Mesodermal cell (in vitro differentiated cells): Measurements from ENCODE around the gene LSS.
"Not testable (repeated sequence)": the region's sequence is repeated elsewhere in the genome, so short reads cannot be mapped to it uniquely, and the experiment has no call there.

ENCODE experiments used
- H3K27ac ChIP-seq: 2 replicates; pipeline ENCODE4 v1.7.0; 2013; ENCODE audit warnings: mild to moderate bottlenecking, low read depth, low read length, moderate library complexity; ENCODE audit not compliant: severe bottlenecking
- H3K36me3 ChIP-seq: 2 replicates; pipeline ENCODE4 v1.7.1; 2013; ENCODE audit warnings: mild to moderate bottlenecking, low read length, moderate library complexity; ENCODE audit not compliant: control insufficient read depth, insufficient read depth
- H3K4me1 ChIP-seq: one replicate; pipeline ENCODE4 v1.7.1; 2013; ENCODE audit warnings: mild to moderate bottlenecking, low read length; ENCODE audit not compliant: insufficient read depth, control insufficient read depth, poor library complexity, severe bottlenecking
- H3K4me3 ChIP-seq: 2 replicates; pipeline ENCODE4 v1.7.0; 2013; ENCODE audit warnings: low read length, control low read depth, mild to moderate bottlenecking; ENCODE audit not compliant: insufficient read depth, poor library complexity, severe bottlenecking; ENCODE audit errors: extremely low read depth
- H3K9me3 ChIP-seq: 2 replicates; pipeline ENCODE4 v1.7.1; 2013; ENCODE audit warnings: mild to moderate bottlenecking, low read length, moderate library complexity; ENCODE audit not compliant: control insufficient read depth
- WGBS, 2 experiments: methylation state at CpG; one replicate each; pipeline ENCODE4 v1.1.5; 2013; ENCODE audit warnings: missing lambda C conversion rate in 2 of 2; ENCODE audit not compliant: insufficient coverage in 2 of 2; 5-methylcytosine and 5-hydroxymethylcytosine counted together

Gene LSS

DNA sequence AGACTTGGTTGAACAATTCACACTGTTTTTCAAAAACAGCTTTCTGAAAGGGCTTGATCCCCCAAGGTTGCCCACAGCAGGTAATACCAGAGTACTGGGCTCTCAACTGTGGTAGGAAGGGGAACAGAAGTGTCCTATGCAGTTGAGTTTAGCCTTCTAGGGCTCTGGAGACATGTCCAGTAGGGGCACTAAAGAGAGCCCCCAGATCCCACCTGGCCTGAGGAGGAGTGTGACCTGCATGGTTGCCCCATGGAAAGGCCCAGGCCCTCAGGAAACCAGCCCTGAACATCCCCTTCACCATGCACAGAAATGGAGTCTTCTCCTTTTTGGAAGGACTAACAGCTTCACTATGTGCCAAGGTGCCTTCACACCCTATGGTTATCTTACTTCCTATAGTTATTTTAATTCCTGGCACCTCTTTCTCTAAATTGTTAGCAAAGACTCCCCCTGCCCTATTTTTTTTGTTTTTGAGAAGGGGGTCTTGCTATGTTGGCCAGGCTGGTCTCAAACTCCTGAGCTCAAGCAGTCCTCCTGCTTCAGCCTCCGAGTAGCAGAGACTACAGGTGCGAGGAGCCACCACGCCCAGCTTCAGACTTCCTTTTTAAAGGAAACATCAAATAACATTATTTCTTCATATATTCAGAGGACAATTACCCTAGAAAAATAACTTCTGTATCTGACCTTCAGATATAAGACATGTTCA is 16.8 kb upstream of the LSS start:
- no peaks in the 10 kb centered on the region for H3K9me3 ChIP-seq
- H3K27ac ChIP-seq: no peak overlapping the region
- 92 to 100% methylated on average over 2 of the region's 3 CpGs for WGBS, 2 experiments
- peaks cover 92% of the 10 kb centered on the region for H3K36me3 ChIP-seq
- no peak overlapping the region for H3K4me3 ChIP-seq
- no peaks in the 10 kb centered on the region for H3K4me1 ChIP-seq

DNA sequence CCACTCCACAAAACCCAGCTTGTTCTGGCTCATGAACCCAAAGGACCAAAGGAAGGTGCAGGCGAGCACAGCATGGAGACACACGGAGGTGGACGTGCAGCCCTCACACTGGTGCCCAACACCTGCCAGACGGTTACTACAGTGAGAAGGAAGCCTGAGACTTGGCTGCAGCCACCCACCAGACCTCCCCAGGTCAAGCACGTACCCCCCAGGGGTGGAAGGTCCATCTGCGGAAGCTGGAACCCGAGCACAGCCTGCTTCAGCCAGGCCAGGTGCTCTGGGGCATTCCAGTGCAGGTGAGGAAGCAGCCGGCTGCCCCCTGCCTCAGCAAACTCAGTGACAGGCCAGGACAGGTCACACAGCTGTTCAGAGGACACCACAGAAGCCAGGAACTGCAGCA is 16.0 kb upstream of the LSS start:
- Histone ChIP-seq H3K4me3 (no peak overlapping the region), H3K4me1 (no peaks in the 10 kb centered on the region), H3K36me3 (peaks cover 92% of the 10 kb centered on the region), H3K27ac (no peak overlapping the region), H3K9me3 (no peaks in the 10 kb centered on the region)
- 94 to 100% methylated on average over 8 of the region's 8 CpGs for WGBS, 2 experiments

DNA sequence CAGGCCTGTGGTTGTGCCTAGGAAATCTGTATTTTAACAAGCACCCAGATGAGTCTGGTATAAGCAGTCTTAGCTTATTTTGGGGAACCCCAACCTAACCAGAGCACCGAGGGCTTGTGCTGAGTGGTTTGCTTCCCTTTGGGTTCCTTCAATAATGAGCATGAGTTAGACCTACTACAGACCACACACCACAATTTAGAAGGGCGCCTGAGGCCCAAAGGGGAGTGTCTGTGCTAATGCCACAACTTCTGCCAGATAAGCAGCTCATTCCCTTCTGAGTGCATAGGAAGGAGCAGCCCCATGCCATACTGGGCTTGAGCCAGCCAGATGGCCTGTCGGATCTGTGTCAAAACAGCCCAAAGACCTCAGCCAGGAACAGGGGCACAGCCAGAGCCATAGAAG is 15.4 kb upstream of the LSS start:
- Histone ChIP-seq H3K9me3 (no peaks in the 10 kb centered on the region), H3K4me1 (no peaks in the 10 kb centered on the region), H3K36me3 (peaks cover 90% of the 10 kb centered on the region), H3K4me3 (no peak overlapping the region), H3K27ac (no peak overlapping the region)
- 100% methylated on average over 2 to 3 of the region's 3 CpGs for WGBS, 2 experiments

- no peaks in the 10 kb centered on the region for H3K4me1 ChIP-seq
- H3K27ac ChIP-seq: peak overlapping the region; percentile 6
- 96 to 100% methylated on average over 6 to 8 of the region's 8 CpGs for WGBS, 2 experiments
- H3K4me3 ChIP-seq: no peak overlapping the region
- H3K36me3 ChIP-seq: peaks cover 92% of the 10 kb centered on the region
- no peaks in the 10 kb centered on the region for H3K9me3 ChIP-seq
These were observed 14.8 kb upstream of the LSS start for GRCh38 chr21:46243325-46243724.

- H3K4me1 ChIP-seq, H3K27ac ChIP-seq, H3K9me3 ChIP-seq, H3K4me3 ChIP-seq: not testable (repeated sequence)
- peaks cover 95% of the 10 kb centered on the region for H3K36me3 ChIP-seq
- WGBS, 2 experiments: 83% methylated on average over 1 of the region's 1 CpG; no CpG with 5 or more reads in 1 of the 2 experiments
These were observed 13.0 kb upstream of the LSS start for GRCh38 chr21:46241577-46241976.

DNA sequence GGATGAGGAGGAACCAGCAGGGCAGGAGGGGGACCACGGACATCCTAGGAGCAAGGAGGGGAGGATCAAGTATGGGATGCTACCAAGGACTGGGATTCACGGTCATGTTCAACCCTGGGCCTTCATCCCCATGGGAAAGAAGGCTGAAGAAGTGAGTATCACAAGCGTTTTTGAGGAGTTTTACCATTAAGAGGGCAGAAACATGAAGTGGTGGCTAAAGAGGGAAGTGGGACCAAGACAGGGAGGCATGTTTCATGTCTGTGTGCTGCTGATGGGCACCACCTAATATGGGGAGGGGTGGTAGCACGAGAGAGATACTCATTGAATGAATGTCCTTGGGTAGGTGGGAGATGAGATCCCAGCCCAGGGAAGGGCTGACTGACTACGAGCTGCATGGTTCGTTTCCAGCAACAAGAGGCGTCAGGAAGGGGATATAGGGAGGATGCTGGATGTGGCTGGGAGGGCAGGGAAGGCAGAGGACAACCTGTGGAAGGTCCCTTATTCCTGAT is 11.3 kb upstream of the LSS start:
- no peaks in the 10 kb centered on the region for H3K9me3 ChIP-seq
- peaks cover 93% of the 10 kb centered on the region for H3K36me3 ChIP-seq
- no peak overlapping the region for H3K4me3 ChIP-seq
- WGBS, 2 experiments: 98 to 99% methylated on average over 6 to 7 of the region's 7 CpGs
- no peaks in the 10 kb centered on the region for H3K4me1 ChIP-seq
- no peak overlapping the region for H3K27ac ChIP-seq

- Histone ChIP-seq H3K9me3 (peaks cover 4% of the 10 kb centered on the region), H3K4me1 (no peaks in the 10 kb centered on the region), H3K27ac (no peak overlapping the region), H3K4me3 (no peak overlapping the region), H3K36me3 (peaks cover 93% of the 10 kb centered on the region)
- 93 to 100% methylated on average over 3 to 4 of the region's 5 CpGs for WGBS, 2 experiments
These were observed 8.9 kb upstream of the LSS start for GRCh38 chr21:46237474-46237873.

GRCh38 chr21:46234436-46234950 is 5.9 kb upstream of the LSS start:
- no peak overlapping the region for H3K27ac ChIP-seq
- H3K4me1 ChIP-seq: peaks cover 4% of the 10 kb centered on the region
- H3K36me3 ChIP-seq: peaks cover 95% of the 10 kb centered on the region
- WGBS, 2 experiments: 90 to 91% methylated on average over 4 to 5 of the region's 5 CpGs
- H3K9me3 ChIP-seq: peaks cover 25% of the 10 kb centered on the region
- no peak overlapping the region for H3K4me3 ChIP-seq

- H3K27ac ChIP-seq: no peak overlapping the region
- peak overlapping the region; percentile 59 for H3K4me3 ChIP-seq
- peaks cover 78% of the 10 kb centered on the region for H3K36me3 ChIP-seq
- 91 to 100% methylated on average over 1 to 6 of the region's 6 CpGs for WGBS, 2 experiments
- H3K9me3 ChIP-seq: peaks cover 33% of the 10 kb centered on the region
- peaks cover 4% of the 10 kb centered on the region for H3K4me1 ChIP-seq
These were observed 1.3 kb upstream of the LSS start for GRCh38 chr21:46229923-46230260.

DNA sequence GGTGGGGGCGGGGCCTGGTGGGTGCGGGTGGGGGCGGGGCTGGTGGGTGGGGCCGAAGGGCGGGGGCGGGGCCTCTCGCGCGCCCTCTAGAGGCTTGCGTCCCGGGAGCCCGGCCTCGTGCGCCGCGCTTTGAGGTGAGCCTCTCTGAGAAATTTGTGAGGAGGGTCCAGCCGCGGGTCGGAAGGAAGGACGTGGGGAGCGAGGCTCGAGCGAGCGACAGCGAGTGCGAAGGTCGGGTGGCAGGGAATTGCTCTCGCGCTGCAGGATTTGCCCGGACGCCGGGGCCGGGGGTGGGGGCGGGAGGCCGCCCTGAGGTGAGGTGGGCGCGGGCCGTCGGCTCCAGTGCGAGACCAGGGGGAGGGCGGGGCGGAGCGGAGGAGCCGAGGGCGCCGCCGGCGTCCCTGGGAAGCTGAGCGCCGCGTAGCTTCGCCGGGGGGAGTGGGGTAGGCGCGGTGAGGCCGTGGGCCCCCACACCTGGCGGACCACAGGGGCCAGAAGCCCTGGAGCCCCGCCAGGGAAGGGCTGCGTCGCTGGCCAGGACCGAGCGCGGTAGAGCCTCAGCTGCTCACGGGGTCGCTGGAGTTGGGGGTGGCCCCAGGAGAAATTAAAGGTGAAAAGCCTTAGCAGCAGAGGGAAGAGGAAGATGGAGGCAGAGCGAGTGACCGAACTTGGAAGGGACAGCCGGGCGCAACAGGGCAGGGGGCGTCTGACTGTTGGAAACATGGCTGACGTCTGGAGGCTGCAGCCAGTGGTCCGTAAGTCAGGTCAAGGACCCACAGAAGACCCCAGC is 754 bp upstream of the LSS start:
- WGBS, 2 experiments: 16 to 18% methylated on average over 39 to 43 of the region's 72 CpGs
- Histone ChIP-seq H3K9me3 (peaks cover 33% of the 10 kb centered on the region), H3K27ac (peak overlapping the region; percentile 69), H3K4me3 (peak overlapping the region; percentile 59), H3K36me3 (peaks cover 78% of the 10 kb centered on the region), H3K4me1 (peaks cover 9% of the 10 kb centered on the region)
